ENCODE measurements around the gene VTN.
"Not testable (repeated sequence)": the region's sequence is repeated elsewhere in the genome, so short reads cannot be mapped to it uniquely, and the experiment has no call there.

The VTN gene

DNA sequence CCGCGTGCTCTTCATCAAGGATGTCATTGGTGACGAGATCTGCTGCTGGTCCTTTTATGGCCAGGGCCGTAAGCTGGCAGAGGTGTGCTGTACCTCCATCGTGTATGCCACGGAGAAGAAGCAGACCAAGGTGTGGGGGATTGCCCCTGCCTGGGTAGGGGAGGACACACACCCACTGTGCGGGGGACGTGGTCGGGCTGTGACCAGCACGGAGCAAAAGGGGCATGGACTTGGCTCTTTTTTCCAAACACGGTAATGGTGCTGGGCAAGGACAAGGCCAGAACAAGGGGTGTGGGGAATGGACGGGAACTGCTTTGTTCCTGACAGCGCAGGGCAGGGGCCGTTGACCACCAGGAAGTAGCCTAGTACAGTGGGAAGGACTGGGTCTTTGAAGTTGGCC is 27.8 kb downstream of the VTN start:
- no peak for DNase-seq (ENCODE audit: low spot score)

DNA sequence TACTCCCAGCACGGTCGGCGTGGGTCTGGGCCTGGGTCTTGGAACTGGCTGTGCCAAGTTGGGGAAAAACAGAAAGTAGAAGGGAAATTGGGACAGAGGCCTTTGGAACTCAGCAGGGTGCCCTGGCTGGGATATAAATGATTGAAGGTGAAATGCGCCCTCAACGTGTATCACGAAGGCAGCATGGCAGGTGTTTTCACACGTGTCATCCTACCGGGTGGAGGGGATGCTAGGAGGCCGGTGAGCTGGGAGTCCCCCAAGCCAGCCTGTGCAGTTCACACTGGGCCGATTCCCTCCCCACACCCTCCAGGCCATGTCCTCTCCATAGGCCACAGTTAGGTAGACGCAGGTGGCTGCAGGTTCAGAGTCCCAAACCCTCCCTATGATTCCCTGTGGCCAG is 28.6 kb downstream of the VTN start:
- no peak for DNase-seq (ENCODE audit: low spot score)

DNA sequence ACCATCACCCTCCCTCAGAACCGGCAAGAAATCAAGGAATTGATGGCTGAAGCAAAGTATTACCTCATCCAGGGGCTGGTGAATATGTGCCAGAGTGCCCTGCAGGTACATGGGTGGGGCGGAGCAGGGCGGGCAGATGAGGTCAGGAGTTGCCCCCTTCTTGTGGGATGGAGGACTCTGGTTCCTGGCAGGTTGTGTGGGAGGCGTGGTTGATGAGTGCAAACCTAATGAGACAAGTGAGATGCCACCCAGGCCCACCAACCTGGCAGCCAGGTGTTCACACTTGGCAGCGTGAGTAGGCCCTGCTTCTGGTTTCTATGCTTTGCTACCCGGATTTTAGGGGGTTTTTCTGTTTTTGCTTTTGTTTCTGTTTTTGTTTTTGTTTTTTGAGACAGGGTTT is 29.7 kb downstream of the VTN start:
- DNase-seq (ENCODE audit: low spot score), result no peak

DNA sequence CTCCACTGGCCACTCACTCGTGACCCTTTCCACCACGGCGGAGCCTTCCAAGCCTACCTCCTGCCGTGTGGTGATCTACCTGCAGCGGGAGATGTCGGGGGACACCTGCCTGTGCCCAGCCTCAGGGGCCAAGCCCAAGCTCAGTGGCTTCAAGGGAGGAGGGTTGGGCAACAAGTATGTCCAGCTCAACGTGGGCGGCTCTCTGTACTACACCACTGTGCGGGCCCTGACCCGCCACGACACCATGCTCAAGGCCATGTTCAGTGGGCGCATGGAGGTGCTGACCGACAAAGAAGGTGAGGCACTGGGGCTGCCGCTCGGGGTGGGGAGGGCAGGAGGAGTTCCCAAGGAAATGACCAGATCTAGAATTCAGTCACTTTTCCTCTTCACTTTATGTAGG is 30.7 kb downstream of the VTN start:
- no peak for DNase-seq (ENCODE audit: low spot score)

DNA sequence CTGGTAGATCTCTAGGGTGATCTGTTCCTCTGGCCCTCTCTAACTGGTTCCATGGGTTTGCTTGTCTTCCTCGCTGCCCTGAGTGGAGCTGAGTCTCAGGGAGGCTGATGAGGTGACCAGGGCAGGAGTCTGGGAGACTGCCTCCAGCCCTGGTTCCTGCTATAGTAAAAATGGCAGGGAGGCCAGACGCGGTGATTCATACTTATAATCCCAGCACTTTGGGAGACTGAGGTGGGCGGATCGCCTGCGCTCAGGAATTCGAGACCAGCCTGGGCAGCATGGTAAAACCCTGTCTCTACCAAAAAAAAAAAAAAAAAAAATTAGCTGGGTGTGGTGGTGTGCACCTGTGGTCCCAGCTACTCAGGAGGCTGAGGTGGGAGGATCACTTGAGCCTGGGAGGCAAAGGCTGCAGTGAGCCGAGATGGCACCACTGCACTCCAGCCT is 31.3 kb downstream of the VTN start:
- DNase-seq (ENCODE audit: low spot score), result not testable (repeated sequence)

DNA sequence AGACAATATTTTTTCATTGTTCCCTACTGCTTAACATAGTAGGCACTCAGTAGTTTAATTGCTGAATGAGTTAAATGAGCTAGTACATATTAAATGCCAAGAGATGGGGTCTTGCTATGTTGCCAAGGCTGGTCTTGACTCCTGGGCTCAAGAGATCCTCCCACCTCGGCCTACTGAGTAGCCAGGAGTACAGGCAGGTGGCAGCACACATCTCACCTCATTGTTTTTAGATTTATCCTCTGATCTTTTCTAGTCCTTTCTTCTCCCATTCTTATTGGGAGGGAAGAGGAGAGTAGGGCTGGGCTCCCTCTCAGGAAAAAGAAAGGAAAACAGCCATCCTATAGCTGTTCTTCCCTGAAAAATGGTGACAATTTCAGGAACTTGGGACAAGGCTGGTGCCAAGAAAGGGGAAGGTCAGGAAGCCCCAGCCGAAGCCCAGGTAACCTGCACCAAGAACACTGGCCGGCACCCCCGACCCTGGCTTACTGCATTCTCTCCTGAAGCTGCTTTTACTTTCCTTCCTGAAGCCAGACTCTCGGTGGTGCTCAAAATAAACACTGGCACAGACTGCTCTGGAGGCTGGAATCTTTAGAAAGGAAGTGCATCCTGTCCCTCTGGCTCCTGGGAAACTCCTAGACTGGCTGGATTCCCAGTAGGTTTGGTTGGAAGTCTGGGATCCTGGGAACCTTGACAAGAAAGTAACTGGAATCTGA is 31.9 kb downstream of the VTN start:
- no peak for DNase-seq (ENCODE audit: low spot score)

DNA sequence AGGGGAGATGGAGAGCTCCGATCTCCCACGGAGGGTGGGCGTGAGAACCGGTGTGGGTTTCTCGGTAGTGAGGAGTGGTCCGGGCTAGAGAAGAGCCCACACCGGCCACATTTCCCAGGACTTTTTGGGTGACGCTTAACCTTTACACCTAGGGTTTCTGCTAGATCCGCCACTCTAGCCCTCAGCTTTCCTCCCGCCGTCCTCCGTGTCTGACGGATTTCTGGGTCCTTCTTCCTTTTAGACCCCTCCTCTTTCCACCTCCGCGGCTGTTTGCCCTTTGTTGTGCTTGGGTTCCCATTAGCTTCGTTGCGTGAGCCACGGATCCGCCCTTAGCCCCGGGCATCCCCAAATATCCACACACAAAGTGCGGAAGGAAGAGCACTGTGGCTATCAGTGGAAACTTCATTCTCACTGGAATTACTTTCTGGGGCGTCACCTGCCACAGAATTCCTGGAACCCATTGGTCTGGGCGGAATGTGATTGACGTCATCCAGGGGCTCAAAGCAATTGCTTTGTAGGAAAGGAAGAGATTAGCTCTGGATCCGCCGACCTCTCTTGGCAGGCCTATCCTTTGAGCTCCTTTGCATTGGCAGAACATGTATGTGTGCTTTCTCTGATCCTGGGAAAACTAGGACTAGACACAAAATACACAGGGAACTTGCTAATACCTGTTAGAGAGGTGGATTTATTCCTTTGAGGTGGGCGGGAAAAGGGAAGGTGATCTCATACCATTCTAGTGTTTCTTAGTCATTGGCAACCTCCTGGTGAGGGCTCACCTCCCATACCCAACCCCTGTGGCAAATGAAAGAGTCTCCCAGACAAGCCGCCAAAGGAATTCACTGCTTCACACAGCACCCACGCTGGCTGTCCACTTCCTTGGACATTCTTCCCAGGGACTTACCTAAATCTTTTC is 33.9 kb downstream of the VTN start:
- peak; percentile 88 for DNase-seq (ENCODE audit: low spot score)

DNA sequence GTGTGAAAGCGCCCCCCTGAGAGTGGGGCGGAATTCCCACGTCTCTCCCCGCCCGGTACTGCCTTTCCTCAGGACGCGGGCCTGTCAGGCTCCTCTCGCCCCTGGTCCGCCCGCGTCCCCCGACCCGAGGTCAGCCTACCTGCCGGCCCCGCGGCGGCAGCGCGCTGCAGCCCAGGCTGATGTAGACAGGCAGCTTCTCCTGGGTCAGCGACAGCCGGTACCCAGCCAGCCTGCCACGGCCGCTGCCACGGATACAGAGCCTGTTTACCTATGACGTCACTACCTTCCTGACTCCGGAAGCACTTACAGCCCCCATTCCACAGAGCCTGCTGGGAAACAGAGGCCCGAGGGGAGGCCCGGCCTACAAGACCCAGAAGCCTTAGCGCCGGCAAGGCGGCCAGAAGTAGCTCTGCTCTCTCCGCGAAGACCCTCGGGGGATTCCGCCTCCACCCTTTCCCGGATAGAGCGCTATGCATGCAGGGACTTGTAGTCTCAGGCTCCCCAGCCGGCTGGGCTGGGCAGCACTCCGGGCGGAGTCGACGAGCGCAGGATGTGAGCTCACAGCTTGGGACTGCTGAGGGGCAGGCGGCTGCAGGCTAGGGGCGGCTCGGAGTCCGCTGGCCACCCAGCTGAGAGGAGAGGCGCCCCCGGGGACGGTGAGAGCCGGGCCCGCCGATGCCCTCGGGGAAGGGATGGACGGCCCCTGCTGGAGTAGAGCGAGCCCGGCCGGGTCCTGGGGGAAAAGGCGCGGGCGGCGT is 34.7 kb downstream of the VTN start, which contains the start of the genes IFT20 and TNFAIP1:
Gene IFT20, minus strand, starts transcription at position 272 of the 758 bp plus-strand sequence. CDS start 3,487 bp downstream, outside the sequence.
Gene TNFAIP1, plus strand, starts transcription at position 561 of the 758 bp plus-strand sequence. CDS start 3,761 bp downstream, outside the sequence.
- DNase-seq (ENCODE audit: low spot score), result peak; percentile 99

DNA sequence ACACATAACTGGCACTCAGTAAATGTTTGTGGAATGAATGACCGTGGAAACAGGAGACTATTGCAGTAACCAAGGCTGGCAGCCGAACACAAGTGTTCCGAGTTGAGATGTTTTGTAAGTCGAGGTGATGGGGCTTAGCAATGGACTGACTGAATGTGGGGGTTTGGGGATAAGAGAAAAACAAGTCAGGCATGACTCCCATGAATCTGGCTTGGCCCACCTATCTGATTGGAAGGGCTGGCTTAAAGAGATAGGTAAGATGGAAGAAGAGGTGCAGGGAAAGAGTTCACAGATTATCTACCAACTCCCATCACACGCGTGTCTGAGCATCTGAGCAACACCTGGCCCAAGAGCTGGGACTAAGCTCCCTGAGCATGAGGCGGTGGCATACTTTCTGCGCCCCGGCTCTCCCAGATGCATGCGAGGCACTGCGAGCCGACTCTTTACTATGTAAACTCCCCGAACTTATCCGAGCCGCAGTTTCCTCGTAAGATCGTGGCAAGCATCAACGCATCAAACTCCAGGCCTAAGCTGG is 35.4 kb downstream of the VTN start:
- DNase-seq (ENCODE audit: low spot score), result no peak

DNA sequence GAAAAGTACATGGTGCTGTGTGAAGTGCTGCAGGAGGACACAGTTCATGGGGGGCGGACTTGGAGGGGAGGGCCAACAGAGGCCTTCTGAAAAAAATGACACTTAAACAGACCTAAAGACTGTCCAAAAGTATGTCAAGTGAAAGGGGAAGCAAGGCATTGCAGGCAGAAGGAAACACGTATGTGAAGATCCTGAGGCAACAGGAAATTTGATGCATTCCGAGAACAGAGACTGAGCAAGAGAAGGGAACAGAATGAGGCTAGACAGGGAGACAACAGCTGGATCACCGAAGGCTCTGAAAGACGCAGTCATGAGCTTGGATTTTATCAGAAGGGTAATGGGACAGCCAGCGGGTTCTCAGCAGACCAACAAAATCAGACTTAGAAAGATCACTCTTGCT is 35.9 kb downstream of the VTN start:
- no peak for DNase-seq (ENCODE audit: low spot score)

DNA sequence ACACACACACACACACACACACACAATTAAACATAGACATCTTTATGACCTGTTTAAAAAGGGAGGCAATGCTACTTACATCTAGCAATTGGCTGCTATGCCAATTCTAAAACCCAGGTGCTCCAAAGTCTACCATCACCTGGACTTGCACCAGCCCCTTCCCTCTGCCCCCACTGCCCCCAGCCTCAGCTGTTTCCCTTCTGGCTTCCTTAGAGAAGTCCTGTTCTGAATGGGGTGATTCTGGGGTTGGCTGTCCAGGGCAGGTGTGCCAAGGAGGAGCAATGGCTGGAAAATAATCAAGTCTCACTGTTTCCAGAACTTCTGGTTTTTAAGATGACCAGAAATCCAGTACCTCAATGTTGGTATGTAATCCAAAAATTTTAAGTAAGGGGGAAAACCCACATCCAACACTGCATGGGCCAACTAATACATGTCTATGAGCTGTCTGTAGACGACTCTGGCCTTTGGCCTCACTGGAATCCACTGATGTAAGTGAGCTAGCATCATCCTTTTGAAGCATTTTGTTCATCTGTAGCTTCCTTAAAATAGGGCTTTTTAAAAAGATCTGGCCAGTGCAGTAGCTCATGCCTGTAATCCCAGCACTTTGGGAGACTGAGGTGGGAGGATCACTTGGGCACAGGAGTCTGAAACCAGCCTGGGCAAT is 36.9 kb downstream of the VTN start:
- no peak for DNase-seq (ENCODE audit: low spot score)

DNA sequence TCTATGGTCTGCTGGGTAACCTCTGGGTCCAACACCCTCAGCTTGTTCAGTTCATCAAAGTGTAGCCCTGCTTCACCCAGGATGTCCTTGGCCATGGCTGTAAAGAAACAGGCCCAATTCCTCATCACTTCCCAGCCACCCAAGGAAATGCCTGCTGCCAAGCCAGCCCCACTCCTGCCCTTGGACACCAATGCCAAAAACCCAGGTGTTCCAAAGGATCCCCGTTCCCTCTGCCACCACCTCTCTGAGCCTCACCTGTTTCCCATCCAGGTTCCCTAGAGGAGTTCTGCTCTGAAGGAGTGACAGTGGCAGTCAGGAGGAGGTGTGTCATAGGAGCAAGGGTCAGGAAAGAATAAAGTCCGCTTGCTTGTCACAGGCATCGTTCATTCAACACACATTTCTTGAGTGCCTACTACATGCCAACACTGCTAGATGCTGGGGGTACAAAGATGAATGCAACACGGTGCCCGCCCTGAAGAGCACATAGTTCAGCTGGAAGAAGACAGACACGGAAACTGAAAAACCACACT is 38.2 kb downstream of the VTN start:
- DNase-seq (ENCODE audit: low spot score), result no peak

DNA sequence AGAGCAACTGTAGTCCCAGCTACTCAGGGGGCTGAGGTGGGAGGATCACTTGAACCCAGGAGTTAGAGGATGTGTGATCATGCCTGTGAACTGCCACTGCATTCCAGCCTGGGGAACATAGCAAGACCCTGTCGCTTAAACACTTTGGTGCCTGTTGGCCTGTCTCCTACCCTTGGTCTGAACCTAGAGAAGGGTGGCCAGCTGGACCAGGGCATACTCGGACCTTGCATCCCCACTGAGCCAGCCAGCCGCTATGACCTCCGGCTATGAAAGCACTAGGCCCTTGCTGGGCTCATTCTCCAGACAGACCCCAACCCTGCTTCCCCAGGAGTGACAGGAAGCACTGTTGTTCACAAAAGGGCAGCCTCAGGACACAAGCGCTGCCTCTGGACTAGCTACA is 39.4 kb downstream of the VTN start:
- DNase-seq (ENCODE audit: low spot score), result no peak

DNA sequence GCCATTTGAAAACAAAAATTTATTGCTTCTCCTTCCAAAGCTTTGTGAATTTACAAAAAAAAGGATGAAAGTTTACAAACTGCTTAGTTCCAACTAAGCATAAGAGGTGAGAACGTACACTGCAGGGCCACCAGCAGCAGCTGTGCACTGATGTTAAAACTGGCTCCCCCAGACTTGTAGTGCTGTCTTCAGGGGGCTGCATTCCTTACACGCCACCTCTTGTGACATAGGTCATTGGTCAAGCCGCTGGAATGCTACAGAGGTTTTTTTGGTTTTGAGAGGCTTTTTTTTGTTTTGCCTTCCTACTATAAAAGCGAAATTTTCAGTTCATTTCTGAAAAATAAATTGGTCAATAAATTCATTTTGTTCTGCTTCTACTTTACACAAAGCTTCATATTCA is 41.8 kb downstream of the VTN start:
- no peak for DNase-seq (ENCODE audit: low spot score)

DNA sequence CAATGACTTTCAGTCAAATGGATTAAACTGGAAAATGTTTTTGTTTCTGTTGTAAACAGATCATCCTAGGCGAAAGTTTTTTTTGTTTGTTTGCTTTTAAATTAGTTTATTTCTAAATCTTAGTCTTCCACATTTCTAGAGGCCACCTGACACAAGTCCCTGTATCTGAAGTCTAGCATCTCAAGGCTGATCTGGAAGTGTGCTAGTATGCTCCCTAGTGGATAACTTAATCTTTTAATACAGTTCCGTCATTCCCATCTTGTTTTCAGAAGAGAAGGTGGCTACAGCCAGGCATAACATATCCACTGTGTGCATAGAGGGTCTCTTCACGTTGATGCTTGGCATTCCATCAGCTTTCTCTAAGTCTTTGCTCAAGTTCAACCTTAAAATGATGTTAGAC is 42.4 kb downstream of the VTN start:
- no peak for DNase-seq (ENCODE audit: low spot score)

DNA sequence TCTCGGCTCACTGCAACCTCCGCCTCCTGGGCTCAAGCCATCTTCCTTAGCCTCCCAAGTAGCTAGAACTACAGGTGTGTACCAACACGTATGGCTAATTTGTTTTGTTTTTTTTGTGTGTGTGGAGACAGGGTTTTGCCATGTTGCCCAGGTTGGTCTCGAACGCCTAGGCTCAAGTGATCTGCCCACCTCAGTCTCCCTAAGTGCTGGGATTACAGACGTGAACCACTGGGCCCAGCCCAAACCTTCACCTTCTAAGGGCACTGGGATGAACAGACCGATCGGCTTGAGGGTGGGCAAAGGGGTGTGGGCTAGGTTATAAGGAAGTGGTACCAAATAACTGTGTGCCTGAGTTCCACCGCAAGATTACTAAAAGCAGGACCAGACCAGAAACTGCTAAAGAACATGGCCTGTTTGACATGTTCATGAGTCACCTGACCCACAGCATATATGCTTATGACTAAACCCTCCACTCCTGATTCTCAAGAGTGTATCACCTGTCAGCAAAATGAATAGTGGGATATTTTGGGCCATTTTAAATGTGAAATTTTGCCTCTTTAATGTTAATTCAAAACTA is 43.0 kb downstream of the VTN start:
- no peak for DNase-seq (ENCODE audit: low spot score)

DNA sequence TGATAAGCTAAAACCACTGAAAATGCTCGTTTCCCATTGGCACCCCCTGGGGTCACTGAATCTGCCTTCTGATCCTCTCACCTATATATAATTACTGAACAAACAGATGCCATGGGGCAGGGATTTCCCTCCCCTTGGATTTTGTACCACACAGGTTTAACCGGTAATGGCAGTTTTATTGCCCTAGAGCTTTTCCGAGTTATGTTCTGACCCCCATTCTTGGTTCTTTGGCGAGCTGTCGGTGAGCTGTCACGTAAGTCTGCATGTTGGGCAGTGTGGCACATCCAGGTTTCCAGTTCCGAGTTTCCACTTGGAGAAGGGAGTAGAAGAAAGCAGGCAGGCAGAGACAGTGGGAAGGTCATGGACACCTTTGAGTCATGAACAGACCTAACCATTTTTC is 44.0 kb downstream of the VTN start:
- DNase-seq (ENCODE audit: low spot score), result no peak

DNA sequence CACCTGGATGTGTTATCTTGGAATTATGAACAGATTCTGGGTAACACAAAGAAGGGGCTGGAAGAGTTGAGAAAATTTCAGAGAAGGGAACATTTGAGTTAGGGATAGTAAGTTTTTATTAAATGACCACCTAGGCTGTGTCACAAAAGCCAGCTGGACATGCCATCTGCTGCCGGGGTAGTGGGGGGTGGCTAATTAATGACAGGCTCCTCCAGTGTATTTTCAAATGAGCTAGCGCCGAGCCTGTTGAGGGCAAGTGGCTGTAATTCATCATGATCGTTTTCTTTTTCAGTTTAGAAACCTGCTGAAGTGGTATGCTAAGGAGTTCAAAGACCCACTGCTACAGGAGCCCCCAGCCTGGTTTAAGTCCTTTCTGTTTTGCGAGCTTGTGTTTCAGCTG is 44.9 kb downstream of the VTN start:
- no peak for DNase-seq (ENCODE audit: low spot score)

DNA sequence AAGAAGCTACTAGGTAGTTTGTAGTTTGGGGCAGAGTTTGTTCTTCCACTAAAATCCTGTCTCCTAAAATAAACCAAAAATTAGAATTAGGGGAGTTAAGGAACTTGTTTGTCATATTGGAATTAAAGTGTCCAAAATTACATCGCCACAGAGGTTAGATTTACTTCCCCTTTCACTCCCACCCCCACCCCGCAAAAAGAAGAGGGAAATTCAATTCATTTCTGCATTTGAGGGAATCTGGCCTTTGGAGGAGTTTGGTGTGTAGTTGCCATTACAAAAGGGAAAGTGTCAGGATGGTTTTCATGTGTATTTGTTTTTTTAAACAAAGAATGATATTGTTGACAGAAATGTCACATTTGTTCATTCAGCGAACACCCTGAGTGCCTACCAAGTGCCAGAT is 45.3 kb downstream of the VTN start:
- no peak for DNase-seq (ENCODE audit: low spot score)

DNA sequence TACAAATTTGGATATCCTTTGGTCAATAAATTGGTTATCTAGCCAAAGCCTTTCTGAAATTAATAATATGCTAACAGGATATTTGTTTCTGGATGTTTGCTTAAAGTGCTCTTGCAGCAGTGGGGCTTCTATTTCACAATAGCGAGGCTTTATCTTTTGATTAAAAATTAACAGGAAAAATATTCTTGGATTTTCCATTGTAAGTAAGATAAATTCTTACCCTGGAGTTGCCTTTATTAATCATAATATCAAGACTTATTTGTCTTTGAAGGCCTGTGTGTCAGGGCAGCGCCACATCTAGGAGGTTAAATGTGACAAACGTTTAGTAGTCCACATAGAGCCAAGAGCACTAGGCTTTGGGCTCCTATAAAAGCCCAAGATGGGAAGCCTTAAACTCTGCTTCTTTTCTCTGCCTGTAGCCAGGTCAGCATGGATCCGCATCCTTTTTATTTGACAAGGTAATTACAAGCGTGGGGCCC is 45.8 kb downstream of the VTN start:
- DNase-seq (ENCODE audit: low spot score), result no peak
